Measurements from ENCODE around the gene SLC22A2. TPM values are rescaled to one million over a fixed set of nuclear protein-coding genes. Genes with fewer than 3 reads are reported as not detected.

SLC22A2 gene
- total RNA-seq, 1 experiment from 2014 or later, result 0.96 TPM

DNA sequence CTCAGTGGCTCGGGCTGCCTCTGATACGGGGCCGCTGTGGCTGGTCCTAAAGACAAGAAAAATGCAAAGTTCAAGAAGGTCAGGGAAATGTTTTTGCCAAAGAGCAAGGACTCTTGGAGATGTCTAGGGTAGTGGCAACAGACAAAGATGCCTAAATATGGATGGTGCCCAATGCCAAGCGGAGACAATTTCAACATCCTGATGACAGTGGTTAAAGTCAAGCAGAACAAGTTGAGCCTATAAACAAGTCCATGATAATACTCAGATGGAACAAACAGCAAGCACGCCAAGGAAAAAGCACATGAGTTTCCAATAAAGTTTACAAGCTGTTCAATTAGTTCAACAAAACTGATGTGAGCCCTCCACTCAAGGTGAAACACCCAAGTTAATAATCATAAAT lies 85.9 kb downstream of the SLC22A2 start:
- no peaks in the 10 kb centered on the region for H3K36me3 Mint-ChIP-seq
- no peak for ATAC-seq
- no peak overlapping the region for H3K4me3 Mint-ChIP-seq
- no peaks in the 10 kb centered on the region for H3K27me3 Mint-ChIP-seq (ENCODE audit: low read depth)
- peaks cover 14% of the 10 kb centered on the region for H3K4me1 Mint-ChIP-seq
- CTCF ChIA-PET, result no interaction called here
- POLR2A ChIA-PET, result no interaction called here
- TF ChIP-seq, protein P1, sequence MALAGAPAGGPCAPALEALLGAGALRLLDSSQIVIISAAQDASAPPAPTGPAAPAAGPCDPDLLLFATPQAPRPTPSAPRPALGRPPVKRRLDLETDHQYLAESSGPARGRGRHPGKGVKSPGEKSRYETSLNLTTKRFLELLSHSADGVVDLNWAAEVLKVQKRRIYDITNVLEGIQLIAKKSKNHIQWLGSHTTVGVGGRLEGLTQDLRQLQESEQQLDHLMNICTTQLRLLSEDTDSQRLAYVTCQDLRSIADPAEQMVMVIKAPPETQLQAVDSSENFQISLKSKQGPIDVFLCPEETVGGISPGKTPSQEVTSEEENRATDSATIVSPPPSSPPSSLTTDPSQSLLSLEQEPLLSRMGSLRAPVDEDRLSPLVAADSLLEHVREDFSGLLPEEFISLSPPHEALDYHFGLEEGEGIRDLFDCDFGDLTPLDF (CRISPR knock-in tag; IDR thresholded peaks at IDR 0.05), result no peak
- TF ChIP-seq, protein P2, sequence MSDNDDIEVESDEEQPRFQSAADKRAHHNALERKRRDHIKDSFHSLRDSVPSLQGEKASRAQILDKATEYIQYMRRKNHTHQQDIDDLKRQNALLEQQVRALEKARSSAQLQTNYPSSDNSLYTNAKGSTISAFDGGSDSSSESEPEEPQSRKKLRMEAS (CRISPR knock-in tag; IDR thresholded peaks at IDR 0.05), result no peak
- TF ChIP-seq TP53 (CRISPR knock-in tag; IDR thresholded peaks at IDR 0.05), result no peak
- TF ChIP-seq, protein P3, sequence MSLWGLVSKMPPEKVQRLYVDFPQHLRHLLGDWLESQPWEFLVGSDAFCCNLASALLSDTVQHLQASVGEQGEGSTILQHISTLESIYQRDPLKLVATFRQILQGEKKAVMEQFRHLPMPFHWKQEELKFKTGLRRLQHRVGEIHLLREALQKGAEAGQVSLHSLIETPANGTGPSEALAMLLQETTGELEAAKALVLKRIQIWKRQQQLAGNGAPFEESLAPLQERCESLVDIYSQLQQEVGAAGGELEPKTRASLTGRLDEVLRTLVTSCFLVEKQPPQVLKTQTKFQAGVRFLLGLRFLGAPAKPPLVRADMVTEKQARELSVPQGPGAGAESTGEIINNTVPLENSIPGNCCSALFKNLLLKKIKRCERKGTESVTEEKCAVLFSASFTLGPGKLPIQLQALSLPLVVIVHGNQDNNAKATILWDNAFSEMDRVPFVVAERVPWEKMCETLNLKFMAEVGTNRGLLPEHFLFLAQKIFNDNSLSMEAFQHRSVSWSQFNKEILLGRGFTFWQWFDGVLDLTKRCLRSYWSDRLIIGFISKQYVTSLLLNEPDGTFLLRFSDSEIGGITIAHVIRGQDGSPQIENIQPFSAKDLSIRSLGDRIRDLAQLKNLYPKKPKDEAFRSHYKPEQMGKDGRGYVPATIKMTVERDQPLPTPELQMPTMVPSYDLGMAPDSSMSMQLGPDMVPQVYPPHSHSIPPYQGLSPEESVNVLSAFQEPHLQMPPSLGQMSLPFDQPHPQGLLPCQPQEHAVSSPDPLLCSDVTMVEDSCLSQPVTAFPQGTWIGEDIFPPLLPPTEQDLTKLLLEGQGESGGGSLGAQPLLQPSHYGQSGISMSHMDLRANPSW (CRISPR knock-in tag; conservative IDR thresholded peaks at IDR 0.05; ENCODE audit: low read depth), result no peak
- TF ChIP-seq, protein P4, sequence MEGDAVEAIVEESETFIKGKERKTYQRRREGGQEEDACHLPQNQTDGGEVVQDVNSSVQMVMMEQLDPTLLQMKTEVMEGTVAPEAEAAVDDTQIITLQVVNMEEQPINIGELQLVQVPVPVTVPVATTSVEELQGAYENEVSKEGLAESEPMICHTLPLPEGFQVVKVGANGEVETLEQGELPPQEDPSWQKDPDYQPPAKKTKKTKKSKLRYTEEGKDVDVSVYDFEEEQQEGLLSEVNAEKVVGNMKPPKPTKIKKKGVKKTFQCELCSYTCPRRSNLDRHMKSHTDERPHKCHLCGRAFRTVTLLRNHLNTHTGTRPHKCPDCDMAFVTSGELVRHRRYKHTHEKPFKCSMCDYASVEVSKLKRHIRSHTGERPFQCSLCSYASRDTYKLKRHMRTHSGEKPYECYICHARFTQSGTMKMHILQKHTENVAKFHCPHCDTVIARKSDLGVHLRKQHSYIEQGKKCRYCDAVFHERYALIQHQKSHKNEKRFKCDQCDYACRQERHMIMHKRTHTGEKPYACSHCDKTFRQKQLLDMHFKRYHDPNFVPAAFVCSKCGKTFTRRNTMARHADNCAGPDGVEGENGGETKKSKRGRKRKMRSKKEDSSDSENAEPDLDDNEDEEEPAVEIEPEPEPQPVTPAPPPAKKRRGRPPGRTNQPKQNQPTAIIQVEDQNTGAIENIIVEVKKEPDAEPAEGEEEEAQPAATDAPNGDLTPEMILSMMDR (IDR thresholded peaks at IDR 0.05), result no peak
- TF ChIP-seq ZNF232 (CRISPR knock-in tag; IDR thresholded peaks at IDR 0.05), result no peak
- TF ChIP-seq, protein P5, sequence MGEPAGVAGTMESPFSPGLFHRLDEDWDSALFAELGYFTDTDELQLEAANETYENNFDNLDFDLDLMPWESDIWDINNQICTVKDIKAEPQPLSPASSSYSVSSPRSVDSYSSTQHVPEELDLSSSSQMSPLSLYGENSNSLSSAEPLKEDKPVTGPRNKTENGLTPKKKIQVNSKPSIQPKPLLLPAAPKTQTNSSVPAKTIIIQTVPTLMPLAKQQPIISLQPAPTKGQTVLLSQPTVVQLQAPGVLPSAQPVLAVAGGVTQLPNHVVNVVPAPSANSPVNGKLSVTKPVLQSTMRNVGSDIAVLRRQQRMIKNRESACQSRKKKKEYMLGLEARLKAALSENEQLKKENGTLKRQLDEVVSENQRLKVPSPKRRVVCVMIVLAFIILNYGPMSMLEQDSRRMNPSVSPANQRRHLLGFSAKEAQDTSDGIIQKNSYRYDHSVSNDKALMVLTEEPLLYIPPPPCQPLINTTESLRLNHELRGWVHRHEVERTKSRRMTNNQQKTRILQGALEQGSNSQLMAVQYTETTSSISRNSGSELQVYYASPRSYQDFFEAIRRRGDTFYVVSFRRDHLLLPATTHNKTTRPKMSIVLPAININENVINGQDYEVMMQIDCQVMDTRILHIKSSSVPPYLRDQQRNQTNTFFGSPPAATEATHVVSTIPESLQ (CRISPR knock-in tag; IDR thresholded peaks at IDR 0.05), result no peak
- TF ChIP-seq, protein P6, sequence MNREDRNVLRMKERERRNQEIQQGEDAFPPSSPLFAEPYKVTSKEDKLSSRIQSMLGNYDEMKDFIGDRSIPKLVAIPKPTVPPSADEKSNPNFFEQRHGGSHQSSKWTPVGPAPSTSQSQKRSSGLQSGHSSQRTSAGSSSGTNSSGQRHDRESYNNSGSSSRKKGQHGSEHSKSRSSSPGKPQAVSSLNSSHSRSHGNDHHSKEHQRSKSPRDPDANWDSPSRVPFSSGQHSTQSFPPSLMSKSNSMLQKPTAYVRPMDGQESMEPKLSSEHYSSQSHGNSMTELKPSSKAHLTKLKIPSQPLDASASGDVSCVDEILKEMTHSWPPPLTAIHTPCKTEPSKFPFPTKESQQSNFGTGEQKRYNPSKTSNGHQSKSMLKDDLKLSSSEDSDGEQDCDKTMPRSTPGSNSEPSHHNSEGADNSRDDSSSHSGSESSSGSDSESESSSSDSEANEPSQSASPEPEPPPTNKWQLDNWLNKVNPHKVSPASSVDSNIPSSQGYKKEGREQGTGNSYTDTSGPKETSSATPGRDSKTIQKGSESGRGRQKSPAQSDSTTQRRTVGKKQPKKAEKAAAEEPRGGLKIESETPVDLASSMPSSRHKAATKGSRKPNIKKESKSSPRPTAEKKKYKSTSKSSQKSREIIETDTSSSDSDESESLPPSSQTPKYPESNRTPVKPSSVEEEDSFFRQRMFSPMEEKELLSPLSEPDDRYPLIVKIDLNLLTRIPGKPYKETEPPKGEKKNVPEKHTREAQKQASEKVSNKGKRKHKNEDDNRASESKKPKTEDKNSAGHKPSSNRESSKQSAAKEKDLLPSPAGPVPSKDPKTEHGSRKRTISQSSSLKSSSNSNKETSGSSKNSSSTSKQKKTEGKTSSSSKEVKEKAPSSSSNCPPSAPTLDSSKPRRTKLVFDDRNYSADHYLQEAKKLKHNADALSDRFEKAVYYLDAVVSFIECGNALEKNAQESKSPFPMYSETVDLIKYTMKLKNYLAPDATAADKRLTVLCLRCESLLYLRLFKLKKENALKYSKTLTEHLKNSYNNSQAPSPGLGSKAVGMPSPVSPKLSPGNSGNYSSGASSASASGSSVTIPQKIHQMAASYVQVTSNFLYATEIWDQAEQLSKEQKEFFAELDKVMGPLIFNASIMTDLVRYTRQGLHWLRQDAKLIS (CRISPR knock-in tag; IDR thresholded peaks at IDR 0.05; ENCODE audit: borderline replicate concordance), result no peak
- TF ChIP-seq, protein P7, sequence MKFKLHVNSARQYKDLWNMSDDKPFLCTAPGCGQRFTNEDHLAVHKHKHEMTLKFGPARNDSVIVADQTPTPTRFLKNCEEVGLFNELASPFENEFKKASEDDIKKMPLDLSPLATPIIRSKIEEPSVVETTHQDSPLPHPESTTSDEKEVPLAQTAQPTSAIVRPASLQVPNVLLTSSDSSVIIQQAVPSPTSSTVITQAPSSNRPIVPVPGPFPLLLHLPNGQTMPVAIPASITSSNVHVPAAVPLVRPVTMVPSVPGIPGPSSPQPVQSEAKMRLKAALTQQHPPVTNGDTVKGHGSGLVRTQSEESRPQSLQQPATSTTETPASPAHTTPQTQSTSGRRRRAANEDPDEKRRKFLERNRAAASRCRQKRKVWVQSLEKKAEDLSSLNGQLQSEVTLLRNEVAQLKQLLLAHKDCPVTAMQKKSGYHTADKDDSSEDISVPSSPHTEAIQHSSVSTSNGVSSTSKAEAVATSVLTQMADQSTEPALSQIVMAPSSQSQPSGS (CRISPR knock-in tag; IDR thresholded peaks at IDR 0.05; ENCODE audit: borderline replicate concordance, low read depth), result no peak
- TF ChIP-seq ATF1 (CRISPR knock-in tag; IDR thresholded peaks at IDR 0.05), result no peak
- TF ChIP-seq MYBL2 (CRISPR knock-in tag; IDR thresholded peaks at IDR 0.05), result no peak
- TF ChIP-seq ZNF671 (CRISPR knock-in tag; IDR thresholded peaks at IDR 0.05), result no peak
- TF ChIP-seq, protein P8, sequence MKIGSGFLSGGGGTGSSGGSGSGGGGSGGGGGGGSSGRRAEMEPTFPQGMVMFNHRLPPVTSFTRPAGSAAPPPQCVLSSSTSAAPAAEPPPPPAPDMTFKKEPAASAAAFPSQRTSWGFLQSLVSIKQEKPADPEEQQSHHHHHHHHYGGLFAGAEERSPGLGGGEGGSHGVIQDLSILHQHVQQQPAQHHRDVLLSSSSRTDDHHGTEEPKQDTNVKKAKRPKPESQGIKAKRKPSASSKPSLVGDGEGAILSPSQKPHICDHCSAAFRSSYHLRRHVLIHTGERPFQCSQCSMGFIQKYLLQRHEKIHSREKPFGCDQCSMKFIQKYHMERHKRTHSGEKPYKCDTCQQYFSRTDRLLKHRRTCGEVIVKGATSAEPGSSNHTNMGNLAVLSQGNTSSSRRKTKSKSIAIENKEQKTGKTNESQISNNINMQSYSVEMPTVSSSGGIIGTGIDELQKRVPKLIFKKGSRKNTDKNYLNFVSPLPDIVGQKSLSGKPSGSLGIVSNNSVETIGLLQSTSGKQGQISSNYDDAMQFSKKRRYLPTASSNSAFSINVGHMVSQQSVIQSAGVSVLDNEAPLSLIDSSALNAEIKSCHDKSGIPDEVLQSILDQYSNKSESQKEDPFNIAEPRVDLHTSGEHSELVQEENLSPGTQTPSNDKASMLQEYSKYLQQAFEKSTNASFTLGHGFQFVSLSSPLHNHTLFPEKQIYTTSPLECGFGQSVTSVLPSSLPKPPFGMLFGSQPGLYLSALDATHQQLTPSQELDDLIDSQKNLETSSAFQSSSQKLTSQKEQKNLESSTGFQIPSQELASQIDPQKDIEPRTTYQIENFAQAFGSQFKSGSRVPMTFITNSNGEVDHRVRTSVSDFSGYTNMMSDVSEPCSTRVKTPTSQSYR (CRISPR knock-in tag; IDR thresholded peaks at IDR 0.05), result no peak
- no peak overlapping the region for H3K27ac Mint-ChIP-seq
- H3K9me3 Mint-ChIP-seq, result no peaks in the 10 kb centered on the region
- DNase-seq (ENCODE audit: low spot score), result no peak
